ENCODE measurements around the gene TRIM44.

The TRIM44 gene

GRCh38 chr11:35802672-35803071 lies 140.1 kb downstream of the TRIM44 start:
- DNase-seq (ENCODE audit: low spot score) = no peak
- no peak for TF ChIP-seq CTCF (conservative IDR thresholded peaks at IDR 0.05; ENCODE audit: low read depth)
- ChIA-PET CTCF (no interaction called here), POLR2A (ENCODE audit: low non-redundant PET) (no interaction called here)
- H3K27ac ChIP-seq = no peak overlapping the region

GRCh38 chr11:35803115-35803514 lies 140.5 kb downstream of the TRIM44 start:
- DNase-seq (ENCODE audit: low spot score) = no peak
- POLR2A ChIA-PET (ENCODE audit: low non-redundant PET) = interaction anchor here (0.7 kb wide), 1 partner anchor 12 kb away, joined by 4 read pairs; no protein-coding TSS in a partner anchor
- TF ChIP-seq CTCF (conservative IDR thresholded peaks at IDR 0.05; ENCODE audit: low read depth) = no peak
- CTCF ChIA-PET = interaction anchor here (0.6 kb wide), 1 partner anchor 19 kb away, joined by 4 read pairs; no protein-coding TSS in a partner anchor
- peak overlapping the region; percentile 62 for H3K27ac ChIP-seq

GRCh38 chr11:35804451-35805040 lies 142.0 kb downstream of the TRIM44 start:
- no peak overlapping the region for H3K27ac ChIP-seq
- DNase-seq (ENCODE audit: low spot score) = no peak
- CTCF ChIA-PET = interaction anchor here (0.6 to 1.3 kb wide), 2 partner anchors 18 to 134 kb away, joined by 3 read pairs; no protein-coding TSS in a partner anchor
- POLR2A ChIA-PET (ENCODE audit: low non-redundant PET) = no interaction called here
- no peak for TF ChIP-seq CTCF (conservative IDR thresholded peaks at IDR 0.05; ENCODE audit: low read depth)

- CTCF ChIA-PET = interaction anchor here (0.7 kb wide), 1 partner anchor 1618 kb away, joined by 4 read pairs; no protein-coding TSS in a partner anchor
- POLR2A ChIA-PET (ENCODE audit: low non-redundant PET) = no interaction called here
- no peak overlapping the region for H3K27ac ChIP-seq
- DNase-seq (ENCODE audit: low spot score) = no peak
- no peak for TF ChIP-seq CTCF (conservative IDR thresholded peaks at IDR 0.05; ENCODE audit: low read depth)
Measured at GRCh38 chr11:35809561-35809960, 147.0 kb downstream of the TRIM44 start.

- no peak overlapping the region for H3K27ac ChIP-seq
- TF ChIP-seq CTCF (conservative IDR thresholded peaks at IDR 0.05; ENCODE audit: low read depth) = no peak
- CTCF ChIA-PET = no interaction called here
- POLR2A ChIA-PET (ENCODE audit: low non-redundant PET) = no interaction called here
- no peak for DNase-seq (ENCODE audit: low spot score)
Measured at GRCh38 chr11:35810045-35810645, 147.6 kb downstream of the TRIM44 start.

- POLR2A ChIA-PET (ENCODE audit: low non-redundant PET) = no interaction called here
Measured at GRCh38 chr11:35811783-35812182, 149.2 kb downstream of the TRIM44 start.

More at GRCh38 chr11:35811783-35812182, 149.2 kb downstream of the TRIM44 start:
- no peak overlapping the region for H3K27ac ChIP-seq
- TF ChIP-seq CTCF (conservative IDR thresholded peaks at IDR 0.05; ENCODE audit: low read depth) = no peak
- CTCF ChIA-PET = interaction anchor here (1.1 kb wide), 1 partner anchor 10 kb away, joined by 3 read pairs; no protein-coding TSS in a partner anchor
- no peak for DNase-seq (ENCODE audit: low spot score)

Measured in RWPE1 (cell line).